A673 (cell line): Measurements from ENCODE around the gene PM20D1. TPM values are rescaled to one million over a fixed set of nuclear protein-coding genes. Genes with fewer than 3 reads are reported as not detected.

Source experiments
- BruUV-seq: library from RNA; stranded (reverse); fragments of 400-500 nt; replicated peaks from 2 replicates; lab custom pipeline; 2021; lab: Mats Ljungman, UMichigan
- CTCF ChIA-PET: fragments of 300-600 bp; sonication (Branson Sonifier 250); formaldehyde crosslinking; loops from one replicate; lab custom pipeline; 2022; ENCODE audit warnings: antibody characterized with exemption; lab: Charles Lee
- POLR2A ChIA-PET: fragments of 300-600 bp; sonication (Branson Sonifier 250); formaldehyde crosslinking; loops from one replicate; lab custom pipeline; 2022; ENCODE audit warnings: antibody characterized with exemption; ENCODE audit not compliant: low non-redundant PET; lab: Charles Lee
- DNase-seq: peaks from one replicate; pipeline ENCODE4 v3.0.0-alpha.2; 2015; ENCODE audit warnings: low spot score
- H3K27ac ChIP-seq: fragments of 200-600 bp; sonication (generic); 2 replicates; pipeline ENCODE4 v1.5.1; 2016; ENCODE audit warnings: mixed run types, low read depth, mild to moderate bottlenecking, mixed read lengths, antibody characterized with exemption, low read length; ENCODE audit not compliant: poor library complexity, severe bottlenecking
- H3K27me3 ChIP-seq: fragments of 200-600 bp; sonication (generic); replicated peaks from 2 replicates; pipeline ENCODE4 v1.6.1; 2017; ENCODE audit warnings: mixed run types, low read depth, mild to moderate bottlenecking, mixed read lengths, antibody characterized with exemption, low read length; ENCODE audit not compliant: insufficient read depth, poor library complexity
- H3K36me3 ChIP-seq: fragments of 200-600 bp; sonication (generic); 2 replicates; pipeline ENCODE4 v1.6.1; 2016; ENCODE audit warnings: mixed run types, mild to moderate bottlenecking, mixed read lengths, antibody characterized with exemption, low read length; ENCODE audit not compliant: insufficient read depth, poor library complexity, severe bottlenecking
- H3K4me1 ChIP-seq: fragments of 200-600 bp; sonication (generic); 2 replicates; pipeline ENCODE4 v1.6.1; 2017; ENCODE audit warnings: mixed run types, mild to moderate bottlenecking, mixed read lengths, antibody characterized with exemption, low read length; ENCODE audit not compliant: insufficient read depth, poor library complexity, severe bottlenecking
- H3K4me3 ChIP-seq: fragments of 200-600 bp; sonication (generic); 2 replicates; pipeline ENCODE4 v1.5.1; 2016; ENCODE audit warnings: low read depth, mixed run types, mild to moderate bottlenecking, mixed read lengths, low read length; ENCODE audit not compliant: poor library complexity, severe bottlenecking
- H3K9me3 ChIP-seq: fragments of 200-600 bp; sonication (generic); 2 replicates; pipeline ENCODE4 v1.6.1; 2016; ENCODE audit warnings: mixed run types, low read depth, mild to moderate bottlenecking, mixed read lengths, antibody characterized with exemption, low read length; ENCODE audit not compliant: poor library complexity, severe bottlenecking
- EZH2 ChIP-seq: fragments of 200-600 bp; sonication (generic); IDR thresholded peaks from 2 replicates; pipeline ENCODE4 v1.6.1; 2017; ENCODE audit warnings: borderline replicate concordance, low read depth, mild to moderate bottlenecking, mixed read lengths, antibody characterized with exemption, low read length; ENCODE audit not compliant: poor library complexity, severe bottlenecking
- intact Hi-C: fragments of 100-400 bp; cut with micrococcal nuclease; formaldehyde crosslinking; loops from one replicate; pipeline ENCODE4 v1.10.0; 2022; ENCODE audit not compliant: unreplicated experiment
- total RNA-seq: library from RNA; stranded (reverse); gene quantifications from 2 replicates; pipeline ENCODE4 v1.2.3, GENCODE V29; 2021
- TF ChIP-seq, protein P1 (sequence below): fragments of 300-800, 200-600 bp; sonication (generic); conservative IDR thresholded peaks from 2 replicates; pipeline ENCODE4 v1.5.1; 2017; ENCODE audit warnings: low read depth, mild to moderate bottlenecking, antibody characterized with exemption, low read length, moderate library complexity, mixed read lengths

PM20D1 gene
- total RNA-seq, 1 experiment from 2014 or later: not detected

DNA sequence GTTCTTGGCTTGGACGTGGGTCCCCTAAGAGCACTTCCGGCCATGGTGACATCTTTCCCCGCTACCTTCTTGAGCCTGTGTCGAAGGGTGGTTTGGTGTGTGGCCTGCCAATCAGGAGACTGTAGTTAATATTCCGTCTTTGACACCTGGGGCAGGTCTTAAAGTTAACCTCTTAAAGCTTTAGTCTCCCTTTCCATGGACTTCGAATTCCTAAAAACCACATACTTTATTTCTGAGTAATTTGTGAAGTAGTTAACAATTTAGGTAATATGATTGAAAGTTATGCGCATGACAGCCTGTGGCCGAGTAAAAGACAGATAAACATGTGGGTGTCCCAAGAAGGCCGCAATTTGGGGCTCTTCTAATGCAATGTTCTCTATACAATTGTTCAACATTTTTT is 64.5 kb downstream of the PM20D1 start:
- ChIA-PET POLR2A (no interaction called here), CTCF (no interaction called here)
- no peaks in the 10 kb centered on the region for H3K4me1 ChIP-seq
- TF ChIP-seq, protein P1, sequence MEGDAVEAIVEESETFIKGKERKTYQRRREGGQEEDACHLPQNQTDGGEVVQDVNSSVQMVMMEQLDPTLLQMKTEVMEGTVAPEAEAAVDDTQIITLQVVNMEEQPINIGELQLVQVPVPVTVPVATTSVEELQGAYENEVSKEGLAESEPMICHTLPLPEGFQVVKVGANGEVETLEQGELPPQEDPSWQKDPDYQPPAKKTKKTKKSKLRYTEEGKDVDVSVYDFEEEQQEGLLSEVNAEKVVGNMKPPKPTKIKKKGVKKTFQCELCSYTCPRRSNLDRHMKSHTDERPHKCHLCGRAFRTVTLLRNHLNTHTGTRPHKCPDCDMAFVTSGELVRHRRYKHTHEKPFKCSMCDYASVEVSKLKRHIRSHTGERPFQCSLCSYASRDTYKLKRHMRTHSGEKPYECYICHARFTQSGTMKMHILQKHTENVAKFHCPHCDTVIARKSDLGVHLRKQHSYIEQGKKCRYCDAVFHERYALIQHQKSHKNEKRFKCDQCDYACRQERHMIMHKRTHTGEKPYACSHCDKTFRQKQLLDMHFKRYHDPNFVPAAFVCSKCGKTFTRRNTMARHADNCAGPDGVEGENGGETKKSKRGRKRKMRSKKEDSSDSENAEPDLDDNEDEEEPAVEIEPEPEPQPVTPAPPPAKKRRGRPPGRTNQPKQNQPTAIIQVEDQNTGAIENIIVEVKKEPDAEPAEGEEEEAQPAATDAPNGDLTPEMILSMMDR: no peak
- no peak for TF ChIP-seq EZH2
- BruUV-seq: no TSS peak
- no peak for DNase-seq
- H3K27ac ChIP-seq: no peak overlapping the region
- no peaks in the 10 kb centered on the region for H3K9me3 ChIP-seq
- no peak overlapping the region for H3K4me3 ChIP-seq
- H3K36me3 ChIP-seq: no peaks in the 10 kb centered on the region
- intact Hi-C loops: no loop called here
- H3K27me3 ChIP-seq: no peaks in the 10 kb centered on the region

DNA sequence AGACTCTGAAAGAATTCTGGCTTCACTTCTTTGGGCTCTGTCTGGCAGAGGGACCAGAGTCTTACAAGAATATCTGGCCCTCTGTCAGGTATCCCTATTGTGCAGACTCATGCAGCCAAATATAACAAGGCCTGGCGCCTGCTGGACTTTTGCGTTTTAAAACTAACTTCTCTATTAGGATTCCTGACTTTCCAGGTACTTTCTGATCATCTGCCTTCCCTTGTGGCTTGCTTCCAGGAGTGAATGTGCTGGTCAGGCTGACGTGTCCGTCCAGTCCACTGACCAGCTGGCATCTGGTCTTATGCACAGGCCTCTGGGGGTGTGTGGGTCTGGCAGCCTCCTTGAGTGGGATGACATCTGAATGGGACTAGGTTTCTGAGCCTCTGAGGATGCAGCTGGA is 66.0 kb downstream of the PM20D1 start:
- H3K36me3 ChIP-seq: no peaks in the 10 kb centered on the region
- no peaks in the 10 kb centered on the region for H3K9me3 ChIP-seq
- no peak for DNase-seq
- ChIA-PET POLR2A (no interaction called here), CTCF (no interaction called here)
- H3K4me3 ChIP-seq: no peak overlapping the region
- intact Hi-C loops: no loop called here
- TF ChIP-seq EZH2: no peak
- TF ChIP-seq, protein P1: no peak
- H3K27ac ChIP-seq: no peak overlapping the region
- no TSS peak for BruUV-seq
- H3K4me1 ChIP-seq: no peaks in the 10 kb centered on the region
- H3K27me3 ChIP-seq: no peaks in the 10 kb centered on the region

DNA sequence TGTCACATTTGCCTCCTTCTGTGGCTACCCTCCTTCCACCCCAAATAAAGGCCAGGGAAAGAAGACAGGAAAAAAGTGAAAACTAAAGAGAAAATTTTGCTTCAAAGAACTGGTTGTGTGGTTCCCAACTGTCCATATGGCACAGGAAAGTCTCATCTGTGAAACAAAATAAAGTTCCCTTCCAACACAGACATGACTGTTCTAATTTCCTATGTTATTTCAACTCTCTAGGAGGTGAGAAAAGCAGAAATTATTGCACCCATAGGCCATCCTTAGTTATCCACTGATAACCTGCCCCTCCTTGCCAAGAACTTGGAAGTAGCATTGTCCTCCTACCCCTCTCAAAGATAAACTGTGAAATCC is 66.5 kb downstream of the PM20D1 start:
- POLR2A ChIA-PET: no interaction called here

More for the DNA sequence above, 66.5 kb downstream of the PM20D1 start:
- CTCF ChIA-PET: no interaction called here
- Histone ChIP-seq H3K27me3 (no peaks in the 10 kb centered on the region), H3K4me1 (no peaks in the 10 kb centered on the region), H3K36me3 (no peaks in the 10 kb centered on the region), H3K9me3 (no peaks in the 10 kb centered on the region), H3K4me3 (no peak overlapping the region), H3K27ac (no peak overlapping the region)
- DNase-seq: no peak
- BruUV-seq: no TSS peak
- TF ChIP-seq, protein P1: no peak
- TF ChIP-seq EZH2: no peak
- intact Hi-C loops: no loop called here
